IPS-15b (cell line): ENCODE data around the gene FAM210A.

Experiments
- H3K27me3 ChIP-seq: one replicate; pipeline ENCODE4 v1.6.1; 2013; ENCODE audit warnings: low read length; ENCODE audit not compliant: control insufficient read depth, insufficient read depth
- H3K36me3 ChIP-seq: one replicate; pipeline ENCODE4 v1.6.1; 2013; ENCODE audit warnings: low read length; ENCODE audit not compliant: control insufficient read depth, insufficient read depth
- H3K4me1 ChIP-seq: one replicate; pipeline ENCODE4 v1.6.1; 2013; ENCODE audit warnings: mild to moderate bottlenecking, low read length; ENCODE audit not compliant: control insufficient read depth, insufficient read depth
- H3K4me3 ChIP-seq: one replicate; pipeline ENCODE4 v1.5.1; 2013; ENCODE audit warnings: low read depth, low read length
- H3K9ac ChIP-seq: one replicate; pipeline ENCODE4 v1.6.1; 2013; ENCODE audit warnings: low read depth, mild to moderate bottlenecking, low read length
- H3K9me3 ChIP-seq: one replicate; pipeline ENCODE4 v1.6.1; 2013; ENCODE audit warnings: mild to moderate bottlenecking, low read length; ENCODE audit not compliant: control insufficient read depth, insufficient read depth

The FAM210A gene

GRCh38 chr18:13616525-13617035 is 109.8 kb downstream of the FAM210A start:
- Histone ChIP-seq H3K4me3 (no peak overlapping the region), H3K4me1 (no peaks in the 10 kb centered on the region), H3K27me3 (peaks cover 16% of the 10 kb centered on the region), H3K9ac (no peak overlapping the region), H3K36me3 (no peaks in the 10 kb centered on the region), H3K9me3 (no peaks in the 10 kb centered on the region)

GRCh38 chr18:13616041-13616440 is 110.3 kb downstream of the FAM210A start:
- peaks cover 4% of the 10 kb centered on the region for H3K4me1 ChIP-seq
- no peaks in the 10 kb centered on the region for H3K36me3 ChIP-seq
- no peak overlapping the region for H3K9ac ChIP-seq
- H3K9me3 ChIP-seq = no peaks in the 10 kb centered on the region
- no peak overlapping the region for H3K4me3 ChIP-seq
- peaks cover 22% of the 10 kb centered on the region for H3K27me3 ChIP-seq

- no peak overlapping the region for H3K4me3 ChIP-seq
- H3K9me3 ChIP-seq = no peaks in the 10 kb centered on the region
- H3K9ac ChIP-seq = no peak overlapping the region
- H3K36me3 ChIP-seq = no peaks in the 10 kb centered on the region
- peaks cover 24% of the 10 kb centered on the region for H3K27me3 ChIP-seq
- peaks cover 10% of the 10 kb centered on the region for H3K4me1 ChIP-seq
These were observed 110.9 kb downstream of the FAM210A start for GRCh38 chr18:13615432-13615861.

GRCh38 chr18:13614641-13615288 is 111.6 kb downstream of the FAM210A start:
- peaks cover 24% of the 10 kb centered on the region for H3K27me3 ChIP-seq
- no peaks in the 10 kb centered on the region for H3K36me3 ChIP-seq
- H3K9me3 ChIP-seq = no peaks in the 10 kb centered on the region
- H3K4me1 ChIP-seq = peaks cover 10% of the 10 kb centered on the region
- no peak overlapping the region for H3K9ac ChIP-seq
- H3K4me3 ChIP-seq = no peak overlapping the region

GRCh38 chr18:13613591-13614501 is 112.5 kb downstream of the FAM210A start:
- Histone ChIP-seq H3K9ac (no peak overlapping the region), H3K27me3 (peaks cover 24% of the 10 kb centered on the region), H3K36me3 (no peaks in the 10 kb centered on the region), H3K9me3 (no peaks in the 10 kb centered on the region), H3K4me3 (no peak overlapping the region), H3K4me1 (peaks cover 10% of the 10 kb centered on the region)
